Neural progenitor cell (in vitro differentiated cells): ENCODE results near the gene ATP2A3. TPM values are rescaled to one million over a fixed set of nuclear protein-coding genes. Genes with fewer than 3 reads are reported as not detected.
A peak's percentile ranks its signal among the peaks of the same experiment; 100 is the strongest.

ENCODE experiments used
- DNase-seq: peaks from one replicate; pipeline ENCODE4 v3.0.0-alpha.2; 2016; ENCODE audit warnings: low spot score
- H2AFZ ChIP-seq: fragments of 200-600 bp; sonication (generic); replicated peaks from 2 replicates; pipeline ENCODE4 v1.6.1; 2016; ENCODE audit warnings: antibody characterized with exemption
- H3F3A ChIP-seq: fragments of 200-600 bp; sonication (generic); 2 replicates; pipeline ENCODE4 v1.6.1; 2016; ENCODE audit warnings: antibody characterized with exemption, low read depth
- H3K27ac ChIP-seq: fragments of 200-600 bp; sonication (generic); 2 replicates; pipeline ENCODE4 v1.5.1; 2016; ENCODE audit warnings: mild to moderate bottlenecking
- H3K27me3 ChIP-seq: fragments of 200-600 bp; sonication (generic); 2 replicates; pipeline ENCODE4 v1.6.1; 2016; ENCODE audit warnings: mild to moderate bottlenecking, moderate library complexity
- H3K36me3 ChIP-seq: fragments of 200-600 bp; sonication (generic); 2 replicates; pipeline ENCODE4 v1.5.1; 2016
- H3K4me1 ChIP-seq: fragments of 200-600 bp; sonication (generic); 2 replicates; pipeline ENCODE4 v1.6.1; 2016; ENCODE audit warnings: mixed run types
- H3K4me2 ChIP-seq: fragments of 200-600 bp; sonication (generic); 2 replicates; pipeline ENCODE4 v1.6.1; 2016
- H3K4me3 ChIP-seq: fragments of 200-600 bp; sonication (generic); 2 replicates; pipeline ENCODE4 v1.5.1; 2016
- H3K79me2 ChIP-seq: fragments of 200-600 bp; sonication (generic); 2 replicates; pipeline ENCODE4 v1.6.1; 2016; ENCODE audit warnings: low read depth
- H3K9ac ChIP-seq: fragments of 200-600 bp; sonication (generic); 2 replicates; pipeline ENCODE4 v1.6.1; 2016
- H3K9me3 ChIP-seq: fragments of 200-600 bp; sonication (generic); 2 replicates; pipeline ENCODE4 v1.5.1; 2016; ENCODE audit warnings: low read depth
- H4K20me1 ChIP-seq: fragments of 200-600 bp; sonication (generic); 2 replicates; pipeline ENCODE4 v1.6.1; 2016; ENCODE audit warnings: low read depth
- H3K27ac Mint-ChIP-seq: 3 replicates; pipeline ENCODE4 v1.8.0; 2021; ENCODE audit warnings: mixed read lengths
- H3K27me3 Mint-ChIP-seq: 2 replicates; pipeline ENCODE4 v1.8.0; 2022; ENCODE audit warnings: low read depth, mild to moderate bottlenecking, inconsistent platforms, moderate library complexity, mixed read lengths; ENCODE audit not compliant: insufficient read depth
- H3K36me3 Mint-ChIP-seq: 3 replicates; pipeline ENCODE4 v1.8.0; 2021; ENCODE audit warnings: mixed read lengths
- H3K4me1 Mint-ChIP-seq: 3 replicates; pipeline ENCODE4 v1.8.0; 2021; ENCODE audit warnings: mixed read lengths
- H3K4me3 Mint-ChIP-seq: 3 replicates; pipeline ENCODE4 v1.8.0; 2021; ENCODE audit warnings: mild to moderate bottlenecking, moderate library complexity, mixed read lengths
- H3K9me3 Mint-ChIP-seq: 3 replicates; pipeline ENCODE4 v1.8.0; 2020; ENCODE audit warnings: mixed read lengths
- CTCF ChIP-seq: fragments of 200-600 bp; sonication (generic); IDR thresholded peaks from 2 replicates; pipeline ENCODE4 v1.5.1; 2017; ENCODE audit warnings: antibody characterized with exemption, mild to moderate bottlenecking
- EZH2 ChIP-seq: fragments of 200-600 bp; sonication (generic); IDR thresholded peaks from 2 replicates; pipeline ENCODE4 v1.6.1; 2017; ENCODE audit warnings: antibody characterized with exemption, mild to moderate bottlenecking, moderate library complexity
- EZH2phosphoT487 ChIP-seq: fragments of 200-600 bp; sonication (generic); IDR thresholded peaks from 2 replicates; pipeline ENCODE4 v1.6.1; 2017; ENCODE audit warnings: antibody characterized with exemption
- total RNA-seq: library from RNA; depleted of rRNA; stranded (reverse); fragments of >200 nt; gene quantifications from 2 replicates; pipeline ENCODE4 v1.2.3, GENCODE V29; 2015; ENCODE audit warnings: low replicate concordance

ATP2A3 gene
- total RNA-seq, 1 donor from 2014 or later, result 0.65 TPM

GRCh38 chr17:3954976-3955672, 9.1 kb downstream of the ATP2A3 start:
- Histone ChIP-seq H2AFZ (peak overlapping the region; percentile 3), H3K4me3 (no peak overlapping the region), H3K79me2 (no peaks in the 10 kb centered on the region), H3K27me3 (peaks cover 2% of the 10 kb centered on the region), H3K4me1 (peaks cover 6% of the 10 kb centered on the region), H3F3A (peaks cover 4% of the 10 kb centered on the region), H3K36me3 (no peaks in the 10 kb centered on the region), H3K9ac (no peak overlapping the region), H3K4me2 (no peak overlapping the region), H3K27ac (no peak overlapping the region), H3K9me3 (no peaks in the 10 kb centered on the region), H4K20me1 (no peaks in the 10 kb centered on the region)
- Mint-ChIP-seq H3K27me3 (peaks cover 18% of the 10 kb centered on the region), H3K36me3 (no peaks in the 10 kb centered on the region), H3K9me3 (no peaks in the 10 kb centered on the region), H3K4me3 (no peak overlapping the region), H3K27ac (no peak overlapping the region), H3K4me1 (peaks cover 17% of the 10 kb centered on the region)
- DNase-seq, result peak; percentile 57
- no peak for TF ChIP-seq CTCF
- TF ChIP-seq EZH2phosphoT487, result no peak
- TF ChIP-seq EZH2, result no peak

GRCh38 chr17:3954086-3954485, 10.2 kb downstream of the ATP2A3 start:
- no peak overlapping the region for H3K4me3 ChIP-seq
- no peaks in the 10 kb centered on the region for H4K20me1 ChIP-seq
- DNase-seq, result no peak
- H3K9me3 ChIP-seq, result no peaks in the 10 kb centered on the region
- no peaks in the 10 kb centered on the region for H3K27me3 ChIP-seq
- peaks cover 4% of the 10 kb centered on the region for H3F3A ChIP-seq
- H3K4me2 ChIP-seq, result no peak overlapping the region
- H3K4me3 Mint-ChIP-seq, result no peak overlapping the region
- H3K79me2 ChIP-seq, result no peaks in the 10 kb centered on the region
- TF ChIP-seq EZH2 (no peak), CTCF (no peak), EZH2phosphoT487 (no peak)
- peaks cover 17% of the 10 kb centered on the region for H3K4me1 Mint-ChIP-seq
- no peak overlapping the region for H3K27ac ChIP-seq
- H3K27ac Mint-ChIP-seq, result no peak overlapping the region
- H3K9ac ChIP-seq, result no peak overlapping the region
- no peaks in the 10 kb centered on the region for H3K36me3 Mint-ChIP-seq
- H3K36me3 ChIP-seq, result no peaks in the 10 kb centered on the region
- H3K4me1 ChIP-seq, result peaks cover 6% of the 10 kb centered on the region
- no peak overlapping the region for H2AFZ ChIP-seq
- no peaks in the 10 kb centered on the region for H3K9me3 Mint-ChIP-seq
- H3K27me3 Mint-ChIP-seq, result peaks cover 14% of the 10 kb centered on the region

- no peak overlapping the region for H3K27ac Mint-ChIP-seq
- no peaks in the 10 kb centered on the region for H3K27me3 ChIP-seq
- H3K36me3 Mint-ChIP-seq, result no peaks in the 10 kb centered on the region
- H3K9ac ChIP-seq, result no peak overlapping the region
- H3K9me3 ChIP-seq, result no peaks in the 10 kb centered on the region
- TF ChIP-seq EZH2, result no peak
- no peak for TF ChIP-seq EZH2phosphoT487
- no peak for TF ChIP-seq CTCF
- H2AFZ ChIP-seq, result no peak overlapping the region
- no peak for DNase-seq
- peaks cover 17% of the 10 kb centered on the region for H3K4me1 Mint-ChIP-seq
- peaks cover 4% of the 10 kb centered on the region for H3F3A ChIP-seq
- no peak overlapping the region for H3K4me3 Mint-ChIP-seq
- no peak overlapping the region for H3K4me3 ChIP-seq
- H3K9me3 Mint-ChIP-seq, result no peaks in the 10 kb centered on the region
- no peaks in the 10 kb centered on the region for H3K36me3 ChIP-seq
- H3K4me1 ChIP-seq, result peaks cover 6% of the 10 kb centered on the region
- no peaks in the 10 kb centered on the region for H3K79me2 ChIP-seq
- H3K27me3 Mint-ChIP-seq, result peaks cover 14% of the 10 kb centered on the region
- H4K20me1 ChIP-seq, result no peaks in the 10 kb centered on the region
- no peak overlapping the region for H3K27ac ChIP-seq
- no peak overlapping the region for H3K4me2 ChIP-seq
These were observed 10.7 kb downstream of the ATP2A3 start for GRCh38 chr17:3953542-3953941.
